GM19043 (cell line): ENCODE results near the gene PCDH17.

Source experiments
- ATAC-seq: cut with Tn5 transposase; IDR thresholded peaks from one replicate; pipeline ENCODE4 v1.9.1; 2021; ENCODE audit warnings: low read depth; ENCODE audit not compliant: unreplicated experiment

Gene PCDH17

DNA sequence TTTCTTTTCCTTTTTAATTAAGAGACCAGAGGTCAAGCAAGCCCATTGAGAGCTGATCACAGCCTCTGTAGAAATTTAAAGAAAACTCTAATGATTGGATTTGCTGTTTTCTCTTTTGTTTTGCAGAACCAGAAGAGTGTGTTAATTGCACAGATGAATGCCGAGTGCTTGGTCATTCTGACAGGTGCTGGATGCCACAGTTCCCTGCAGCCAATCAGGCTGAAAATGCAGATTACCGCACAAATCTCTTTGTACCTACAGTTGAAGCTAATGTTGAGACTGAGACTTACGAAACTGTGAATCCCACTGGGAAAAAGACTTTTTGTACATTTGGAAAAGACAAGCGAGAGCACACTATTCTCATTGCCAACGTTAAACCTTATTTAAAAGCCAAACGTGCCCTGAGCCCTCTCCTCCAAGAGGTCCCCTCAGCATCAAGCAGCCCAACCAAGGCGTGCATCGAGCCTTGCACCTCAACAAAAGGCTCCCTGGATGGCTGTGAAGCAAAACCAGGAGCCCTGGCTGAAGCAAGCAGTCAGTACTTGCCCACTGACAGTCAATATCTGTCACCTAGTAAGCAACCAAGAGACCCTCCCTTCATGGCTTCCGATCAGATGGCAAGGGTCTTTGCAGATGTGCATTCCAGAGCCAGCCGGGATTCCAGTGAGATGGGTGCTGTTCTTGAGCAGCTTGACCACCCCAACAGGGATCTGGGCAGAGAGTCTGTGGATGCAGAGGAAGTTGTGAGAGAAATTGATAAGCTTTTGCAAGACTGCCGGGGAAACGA, 93.1 kb downstream of the PCDH17 start:
- no peak for ATAC-seq

DNA sequence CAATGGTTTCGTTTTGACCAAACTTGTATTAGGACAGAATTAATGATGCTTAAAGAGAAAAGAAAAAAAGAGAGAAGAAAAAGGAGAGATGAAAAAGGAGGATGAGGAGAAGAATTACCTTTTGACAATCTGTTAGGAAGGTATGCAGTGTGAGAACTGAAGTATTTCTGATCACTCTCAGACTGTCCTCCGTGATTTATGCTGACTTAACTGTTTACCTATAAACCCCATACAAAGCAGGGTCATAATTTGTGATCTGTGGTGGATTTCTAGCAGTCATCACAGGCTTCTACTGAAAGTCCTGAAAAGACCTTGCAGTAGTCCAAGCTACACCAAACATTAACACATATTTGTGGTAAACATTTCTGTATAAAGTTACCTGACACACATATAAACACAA, 93.9 kb downstream of the PCDH17 start:
- ATAC-seq, result no peak

DNA sequence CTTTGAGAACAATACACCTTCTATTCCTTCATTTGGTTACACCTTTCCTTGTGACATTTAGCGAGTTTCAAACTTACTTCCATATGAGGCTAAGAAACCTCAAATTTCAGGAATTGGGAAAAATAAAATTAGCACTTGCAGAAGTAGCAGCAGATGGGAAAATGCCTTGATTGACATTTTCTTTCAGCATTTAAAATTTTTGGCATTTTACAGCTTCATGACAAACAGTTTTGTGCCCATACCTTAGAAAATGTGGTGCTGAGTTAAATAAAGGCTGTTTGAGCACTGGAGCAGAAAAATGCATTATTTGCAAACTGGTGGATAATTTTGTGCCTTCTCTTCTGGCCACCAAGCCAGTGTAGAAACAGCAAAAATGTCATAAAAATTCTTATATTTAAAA, 95.4 kb downstream of the PCDH17 start:
- no peak for ATAC-seq

DNA sequence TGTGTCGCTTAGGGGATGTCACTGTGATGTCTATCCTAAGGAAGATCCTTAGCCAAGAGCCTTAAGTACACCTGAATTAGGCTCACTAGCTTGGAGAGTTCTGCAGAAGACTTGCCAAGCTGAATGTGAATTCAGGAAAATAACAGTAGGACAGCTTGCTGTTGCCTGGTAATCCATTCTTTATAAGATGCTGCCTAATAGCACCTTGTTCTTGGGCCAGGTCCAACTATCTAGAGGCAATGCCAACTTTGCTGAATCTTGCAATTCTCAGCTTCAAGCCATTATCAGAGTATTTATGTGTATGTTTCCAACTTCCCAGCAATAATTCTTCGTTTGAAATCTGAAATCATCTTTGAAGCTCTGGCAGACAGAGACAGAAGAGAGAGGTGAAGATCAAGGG, 102.8 kb downstream of the PCDH17 start:
- no peak for ATAC-seq

DNA sequence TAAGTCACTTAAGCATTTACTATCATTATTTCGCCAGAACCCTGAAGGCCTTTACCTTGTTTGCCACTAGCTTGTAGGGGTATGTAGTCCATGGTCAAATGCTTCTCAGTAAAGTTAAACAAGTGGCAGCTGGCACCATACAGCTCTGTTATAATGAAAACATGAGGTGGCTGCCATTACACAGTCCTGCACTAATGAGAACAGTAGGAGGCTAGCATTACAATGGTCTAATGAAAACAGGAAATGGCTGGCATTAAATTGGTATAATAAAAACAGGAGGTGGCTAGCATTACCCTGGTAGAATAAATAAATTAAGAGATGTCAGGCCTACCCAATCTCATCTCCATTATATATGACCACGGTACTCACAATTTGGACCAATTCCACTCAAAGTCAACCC, 107.5 kb downstream of the PCDH17 start:
- no peak for ATAC-seq

DNA sequence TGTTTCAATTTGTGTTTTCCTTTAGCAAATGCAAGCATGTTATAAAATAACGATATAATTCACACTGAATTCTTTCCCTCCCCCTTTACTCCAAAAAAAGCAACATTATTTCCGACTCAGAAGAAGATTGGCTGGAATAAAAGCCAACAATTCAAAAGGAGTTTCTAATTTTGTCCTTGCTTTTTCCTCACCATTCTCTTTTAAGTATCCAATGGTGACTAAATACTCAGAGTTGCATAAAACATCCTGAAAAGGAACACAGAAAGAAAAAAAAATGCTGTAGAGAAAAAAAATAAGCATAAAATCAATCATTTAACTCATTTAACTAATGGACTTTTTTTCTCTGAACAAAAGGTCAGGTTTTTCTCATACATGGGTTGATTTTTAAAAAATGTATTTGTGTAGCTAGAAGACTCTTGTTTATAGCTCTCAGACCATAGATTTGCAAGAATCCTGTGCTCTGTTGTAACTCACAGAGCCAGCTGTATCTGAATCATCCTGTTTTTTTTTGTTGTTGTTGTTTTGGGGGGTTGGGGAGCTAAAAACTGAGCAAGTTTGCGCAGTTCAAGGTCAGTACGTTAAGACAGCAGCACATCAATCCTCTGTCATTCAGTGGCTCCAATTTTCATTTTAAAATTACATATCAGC, 108.1 kb downstream of the PCDH17 start:
- ATAC-seq, result no peak

DNA sequence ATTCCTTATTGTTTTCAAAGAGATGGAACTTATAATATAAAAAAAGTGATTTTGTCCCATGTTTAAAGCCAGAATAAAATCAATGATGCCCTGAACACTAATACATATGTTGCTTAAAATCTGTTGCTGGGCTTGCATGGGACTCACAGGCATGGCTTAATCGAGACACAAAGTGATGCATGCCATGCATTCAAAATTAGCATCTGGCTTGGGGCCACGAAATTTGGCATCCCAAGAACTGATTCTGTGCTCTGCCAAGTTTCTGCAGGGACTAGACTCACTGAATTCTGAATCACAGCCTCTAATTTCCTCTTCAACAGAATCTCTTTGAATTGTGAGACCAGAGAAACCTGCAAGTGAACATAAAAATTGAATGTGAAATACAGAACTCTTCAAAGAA, 109.2 kb downstream of the PCDH17 start:
- no peak for ATAC-seq

DNA sequence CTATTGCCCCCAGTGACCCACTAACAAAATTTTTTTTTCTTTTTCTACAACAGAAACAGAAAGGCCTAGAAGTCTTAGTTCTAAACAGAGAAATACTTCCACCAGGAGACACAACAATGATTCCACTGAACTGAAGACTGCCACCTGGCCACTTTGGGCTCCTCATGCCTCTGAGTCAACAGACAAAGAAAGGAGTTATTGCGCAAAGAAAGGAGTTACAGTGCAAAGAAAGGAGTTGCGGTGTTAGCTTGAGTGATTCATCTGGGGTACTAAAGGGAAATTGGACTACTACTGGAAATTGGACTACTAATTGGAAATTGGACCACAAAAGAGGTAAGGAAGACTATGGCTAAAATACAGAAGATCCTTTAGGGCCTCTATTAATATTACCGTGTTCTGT, 116.6 kb downstream of the PCDH17 start:
- no peak for ATAC-seq

DNA sequence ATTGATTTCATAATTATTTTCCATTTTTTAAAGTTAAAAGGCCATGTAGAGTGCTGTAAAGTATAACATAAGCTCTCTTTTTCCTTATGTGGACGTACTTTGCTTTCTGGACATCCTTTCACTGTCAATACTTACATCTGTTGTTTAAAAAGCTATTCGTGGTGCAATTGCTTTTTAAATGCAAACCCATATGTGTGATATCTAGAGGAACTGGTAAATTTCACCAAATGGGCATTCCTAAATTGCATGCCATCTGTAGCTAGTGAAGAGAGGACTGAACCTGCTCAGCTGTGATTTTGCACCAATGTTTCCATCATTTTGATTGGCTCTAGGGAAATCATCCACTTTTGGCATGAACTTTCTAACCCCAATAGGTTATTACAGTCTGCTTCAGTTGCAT, 129.4 kb downstream of the PCDH17 start:
- no peak for ATAC-seq

DNA sequence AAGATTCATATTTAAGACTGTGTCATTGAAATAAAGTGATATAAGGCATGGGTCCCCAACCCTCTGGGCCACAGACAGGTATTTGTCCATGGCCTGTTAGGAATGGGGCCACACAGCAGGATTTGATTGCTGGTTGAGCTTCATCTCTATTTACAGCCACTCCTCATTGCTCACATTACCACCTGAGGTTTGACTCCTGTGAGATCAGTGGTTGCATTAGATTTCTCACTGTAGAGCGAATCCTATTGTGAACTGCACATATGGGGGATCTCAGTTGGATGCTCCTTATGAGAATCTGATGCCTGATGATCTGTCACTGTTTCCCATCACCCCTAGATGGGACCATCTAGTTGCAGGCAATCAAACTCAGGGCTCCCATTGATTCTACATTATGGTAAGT, 132.1 kb downstream of the PCDH17 start:
- ATAC-seq, result no peak
